Measurements from ENCODE around the gene ROR2. TPM values are rescaled to one million over a fixed set of nuclear protein-coding genes. Genes with fewer than 3 reads are reported as not detected.

ROR2 gene
- total RNA-seq, 2 experiments from 2014 or later: not detected

DNA sequence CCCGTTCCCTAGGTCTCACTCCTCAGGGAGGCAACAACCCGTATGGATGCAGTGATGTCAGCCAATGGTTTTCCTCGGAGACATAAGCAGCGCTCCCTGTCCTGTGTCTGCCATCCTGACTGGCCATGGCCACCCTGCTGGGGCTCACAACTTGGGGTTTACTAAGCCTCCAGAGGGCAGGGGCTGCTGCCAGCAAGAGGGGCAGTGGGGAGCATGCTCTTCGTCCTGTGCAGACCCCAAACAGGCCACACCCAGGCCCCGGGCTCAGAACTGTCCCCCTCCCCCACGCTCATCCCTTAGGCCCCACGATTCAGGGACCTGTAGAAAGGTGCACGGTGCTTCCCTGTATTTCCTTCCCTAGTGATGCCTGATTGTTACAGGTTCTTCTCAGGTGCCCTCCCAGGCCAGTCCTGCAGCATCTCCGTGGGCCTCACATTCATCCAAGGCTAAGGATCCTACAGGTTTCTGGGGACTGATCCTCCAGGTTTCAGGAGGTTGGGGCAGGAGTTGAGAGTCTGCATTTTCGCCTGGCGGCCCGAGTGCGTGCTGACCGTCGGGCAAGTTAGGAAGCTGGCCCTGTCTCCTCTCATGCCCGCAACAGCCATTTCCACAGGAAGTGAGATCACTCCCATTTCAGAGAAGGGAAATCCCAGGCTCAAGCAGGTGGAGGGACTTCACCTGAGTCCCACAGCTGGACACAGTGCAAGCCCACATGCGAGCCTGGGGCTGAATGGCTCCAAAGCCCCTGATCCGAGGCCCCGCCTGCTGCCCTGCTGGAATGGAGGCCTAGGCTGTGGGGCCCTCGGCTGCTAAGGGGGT is 217.6 kb downstream of the ROR2 start:
- Mint-ChIP-seq H3K27ac (no peak overlapping the region), H3K9me3 (no peaks in the 10 kb centered on the region), H3K4me3 (no peak overlapping the region), H3K4me1 (ENCODE audit: low read depth) (no peaks in the 10 kb centered on the region), H3K36me3 (ENCODE audit: low read depth) (no peaks in the 10 kb centered on the region), H3K27me3 (peaks cover 18% of the 10 kb centered on the region)
- intact Hi-C loops (cut with DNase I, micrococcal nuclease): no loop called here
- POLR2A ChIA-PET: no interaction called here
- Histone ChIP-seq H3K36me3 (ENCODE audit: insufficient read depth, low read length) (no peaks in the 10 kb centered on the region), H3K9me3 (ENCODE audit: control insufficient read depth in 1 of 2, insufficient read depth in 1 of 2, low read length in 2 of 2) (no peaks in the 10 kb centered on the region), H3K4me1 (ENCODE audit: insufficient read depth, low read length) (no peaks in the 10 kb centered on the region), H3K27me3 (ENCODE audit: control insufficient read depth in 1 of 2, insufficient read depth in 2 of 2, low read length in 2 of 2) (peaks cover 0 to 2% of the 10 kb centered on the region in 2 experiments), H3K4me3 (ENCODE audit: low read length) (no peak overlapping the region), H3K27ac (ENCODE audit: low read depth in 1 of 2, low read length in 2 of 2) (no peak overlapping the region)
- TF ChIP-seq, protein P1, sequence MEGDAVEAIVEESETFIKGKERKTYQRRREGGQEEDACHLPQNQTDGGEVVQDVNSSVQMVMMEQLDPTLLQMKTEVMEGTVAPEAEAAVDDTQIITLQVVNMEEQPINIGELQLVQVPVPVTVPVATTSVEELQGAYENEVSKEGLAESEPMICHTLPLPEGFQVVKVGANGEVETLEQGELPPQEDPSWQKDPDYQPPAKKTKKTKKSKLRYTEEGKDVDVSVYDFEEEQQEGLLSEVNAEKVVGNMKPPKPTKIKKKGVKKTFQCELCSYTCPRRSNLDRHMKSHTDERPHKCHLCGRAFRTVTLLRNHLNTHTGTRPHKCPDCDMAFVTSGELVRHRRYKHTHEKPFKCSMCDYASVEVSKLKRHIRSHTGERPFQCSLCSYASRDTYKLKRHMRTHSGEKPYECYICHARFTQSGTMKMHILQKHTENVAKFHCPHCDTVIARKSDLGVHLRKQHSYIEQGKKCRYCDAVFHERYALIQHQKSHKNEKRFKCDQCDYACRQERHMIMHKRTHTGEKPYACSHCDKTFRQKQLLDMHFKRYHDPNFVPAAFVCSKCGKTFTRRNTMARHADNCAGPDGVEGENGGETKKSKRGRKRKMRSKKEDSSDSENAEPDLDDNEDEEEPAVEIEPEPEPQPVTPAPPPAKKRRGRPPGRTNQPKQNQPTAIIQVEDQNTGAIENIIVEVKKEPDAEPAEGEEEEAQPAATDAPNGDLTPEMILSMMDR (IDR thresholded peaks at IDR 0.05): no peak
- CTCF ChIA-PET: no interaction called here
- ATAC-seq (ENCODE audit: poor library complexity): no peak
- no peak for DNase-seq

DNA sequence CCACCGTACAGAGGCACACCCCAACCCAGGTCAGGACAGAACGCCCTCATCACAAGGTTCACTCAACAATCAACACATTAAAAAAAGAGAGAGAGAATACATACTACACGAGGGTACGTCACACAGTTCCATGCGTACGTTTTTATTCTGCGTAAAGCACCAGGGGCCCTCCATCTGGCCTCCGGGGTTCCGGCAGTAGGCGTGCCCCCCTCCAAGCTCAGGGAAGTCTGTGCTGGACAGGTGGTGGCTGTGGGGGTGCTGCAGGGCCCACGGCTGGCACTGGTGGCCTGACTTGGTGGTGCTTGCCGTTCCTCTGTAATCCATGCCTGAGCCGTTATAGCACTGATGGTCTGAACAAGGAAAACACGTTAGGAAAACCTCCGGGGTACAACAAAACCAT is 219.2 kb downstream of the ROR2 start:
- H3K4me3 ChIP-seq (ENCODE audit: low read length): no peak overlapping the region
- H3K4me1 Mint-ChIP-seq (ENCODE audit: low read depth): no peaks in the 10 kb centered on the region
- POLR2A ChIA-PET: no interaction called here
- intact Hi-C loops (cut with DNase I, micrococcal nuclease): no loop called here
- H3K4me1 ChIP-seq (ENCODE audit: insufficient read depth, low read length): no peaks in the 10 kb centered on the region
- ATAC-seq (ENCODE audit: poor library complexity): no peak
- TF ChIP-seq, protein P1 (IDR thresholded peaks at IDR 0.05): no peak
- no peak overlapping the region for H3K27ac ChIP-seq (ENCODE audit: low read depth in 1 of 2, low read length in 2 of 2)
- peaks cover 5% of the 10 kb centered on the region for H3K27me3 Mint-ChIP-seq
- no peak overlapping the region for H3K27ac Mint-ChIP-seq
- no peaks in the 10 kb centered on the region for H3K9me3 Mint-ChIP-seq
- CTCF ChIA-PET: no interaction called here
- no peaks in the 10 kb centered on the region for H3K9me3 ChIP-seq (ENCODE audit: control insufficient read depth in 1 of 2, insufficient read depth in 1 of 2, low read length in 2 of 2)
- H3K36me3 Mint-ChIP-seq (ENCODE audit: low read depth): no peaks in the 10 kb centered on the region
- no peak overlapping the region for H3K4me3 Mint-ChIP-seq
- DNase-seq: no peak
- H3K27me3 ChIP-seq (ENCODE audit: control insufficient read depth in 1 of 2, insufficient read depth in 2 of 2, low read length in 2 of 2): no peaks in the 10 kb centered on the region
- no peaks in the 10 kb centered on the region for H3K36me3 ChIP-seq (ENCODE audit: insufficient read depth, low read length)

DNA sequence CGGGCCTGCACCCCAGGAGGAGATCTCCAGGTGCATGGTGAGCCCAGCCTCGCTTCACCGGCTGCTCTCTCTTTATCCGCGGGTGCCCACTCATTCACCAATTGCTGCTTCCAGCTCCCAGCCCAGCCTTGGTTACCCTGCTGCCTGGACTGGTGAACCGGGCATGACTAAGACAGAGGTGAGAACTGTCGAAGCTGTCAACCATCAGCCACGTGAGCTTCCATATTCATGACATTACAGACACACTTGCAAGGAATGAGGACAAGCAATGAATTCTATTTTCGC is 220.5 kb downstream of the ROR2 start:
- POLR2A ChIA-PET: no interaction called here
- H3K36me3 Mint-ChIP-seq (ENCODE audit: low read depth): no peaks in the 10 kb centered on the region

More for the DNA sequence above, 220.5 kb downstream of the ROR2 start:
- TF ChIP-seq, protein P1 (IDR thresholded peaks at IDR 0.05): no peak
- H3K4me1 Mint-ChIP-seq (ENCODE audit: low read depth): no peaks in the 10 kb centered on the region
- Histone ChIP-seq H3K27ac (ENCODE audit: low read depth in 1 of 2, low read length in 2 of 2) (no peak overlapping the region), H3K36me3 (ENCODE audit: insufficient read depth, low read length) (no peaks in the 10 kb centered on the region), H3K4me1 (ENCODE audit: insufficient read depth, low read length) (no peaks in the 10 kb centered on the region), H3K4me3 (ENCODE audit: low read length) (no peak overlapping the region), H3K27me3 (ENCODE audit: control insufficient read depth in 1 of 2, insufficient read depth in 2 of 2, low read length in 2 of 2) (no peaks in the 10 kb centered on the region), H3K9me3 (ENCODE audit: control insufficient read depth in 1 of 2, insufficient read depth in 1 of 2, low read length in 2 of 2) (no peaks in the 10 kb centered on the region)
- no peak overlapping the region for H3K27ac Mint-ChIP-seq
- intact Hi-C loops (cut with DNase I, micrococcal nuclease): loop anchor here in 1 of 2 experiments (1.0 kb wide), 1 partner anchor 814 kb away; no protein-coding TSS in a partner anchor
- no peaks in the 10 kb centered on the region for H3K9me3 Mint-ChIP-seq
- DNase-seq: no peak
- ATAC-seq (ENCODE audit: poor library complexity): no peak
- CTCF ChIA-PET: interaction anchor here (1.2 kb wide), 1 partner anchor 11 kb away, joined by 3 read pairs; no protein-coding TSS in a partner anchor
- H3K4me3 Mint-ChIP-seq: no peak overlapping the region
- peaks cover 4% of the 10 kb centered on the region for H3K27me3 Mint-ChIP-seq

Measured in CD4-positive, alpha-beta T cell (primary cell).